GM13976 (cell line): Measurements from ENCODE around the gene NCOR1.

Experiments used
- DNase-seq: peaks from one replicate; pipeline ENCODE4 v3.0.0; 2012; ENCODE audit warnings: low spot score
- CTCF ChIP-seq: IDR thresholded peaks from 2 replicates; pipeline ENCODE4 v1.5.1; 2012; ENCODE audit warnings: borderline replicate concordance, mild to moderate bottlenecking; ENCODE audit not compliant: insufficient read depth; ENCODE audit errors: extremely low read depth, missing control alignments, control extremely low read depth
- in situ Hi-C: fragments of 300-500 bp; cut with MboI; formaldehyde crosslinking; loops from one replicate; pipeline ENCODE4 v1.12.0; 2022; ENCODE audit warnings: low sequenced_read_pairs, mixed read lengths, inconsistent platforms; ENCODE audit not compliant: unreplicated experiment

Gene NCOR1

GRCh38 chr17:16091773-16092172 lies 123.6 kb downstream of the NCOR1 start:
- in situ Hi-C loops, result no loop called here
- TF ChIP-seq CTCF, result no peak
- no peak for DNase-seq

GRCh38 chr17:16086957-16087356 lies 128.4 kb downstream of the NCOR1 start:
- TF ChIP-seq CTCF, result no peak
- no peak for DNase-seq
- in situ Hi-C loops, result no loop called here

GRCh38 chr17:16085066-16085699 lies 130.2 kb downstream of the NCOR1 start:
- TF ChIP-seq CTCF, result no peak
- in situ Hi-C loops, result no loop called here
- DNase-seq, result no peak

- no peak for DNase-seq
- in situ Hi-C loops, result no loop called here
- TF ChIP-seq CTCF, result no peak
These were observed 132.1 kb downstream of the NCOR1 start for GRCh38 chr17:16083223-16083622.

DNA sequence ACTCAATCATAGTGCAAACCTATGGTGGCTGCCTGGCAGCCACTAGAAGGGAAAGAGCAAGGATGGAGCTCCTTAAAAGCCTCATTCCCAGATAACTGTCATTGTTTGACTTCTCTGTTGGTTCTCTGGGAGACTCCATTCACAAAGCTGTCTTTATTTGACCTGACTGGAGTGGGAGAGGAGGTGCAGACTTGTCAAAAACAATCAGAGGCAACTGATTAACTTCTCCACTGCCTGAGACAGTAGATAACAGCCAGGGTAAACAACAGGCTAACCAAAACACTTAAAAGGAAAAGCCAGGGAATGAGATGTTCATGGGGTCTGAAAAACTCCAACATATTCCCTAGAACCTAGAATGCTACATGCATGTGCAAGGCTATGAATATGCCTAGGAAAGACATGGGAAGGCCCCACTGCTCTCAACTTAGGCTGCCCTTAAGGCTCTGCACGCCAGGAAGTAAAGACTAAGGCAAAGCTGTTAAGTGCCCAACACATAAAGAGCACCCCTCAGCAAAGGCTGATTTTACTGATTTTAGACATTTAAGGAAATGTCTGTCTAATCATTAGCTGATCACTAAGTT lies 133.7 kb downstream of the NCOR1 start:
- no peak for DNase-seq
- no peak for TF ChIP-seq CTCF
- in situ Hi-C loops, result no loop called here

DNA sequence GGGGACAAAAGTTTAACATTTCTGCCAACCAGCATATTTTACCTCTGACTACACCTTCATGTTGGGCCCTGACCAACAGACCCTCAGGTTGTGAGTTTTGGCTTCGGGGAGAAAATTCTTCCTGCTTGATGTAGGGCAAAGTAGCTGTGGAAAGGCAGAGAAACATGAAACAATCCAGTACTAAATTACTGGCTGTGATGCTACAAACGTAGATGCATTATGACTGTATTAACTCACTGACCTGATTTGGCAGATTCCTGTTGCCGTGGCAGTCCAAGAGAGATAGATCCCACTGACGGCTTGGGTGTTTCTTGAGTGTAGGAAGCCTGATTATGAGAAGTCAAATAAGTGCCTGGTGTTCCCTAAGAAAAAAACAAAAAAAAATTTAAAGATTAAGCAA lies 135.0 kb downstream of the NCOR1 start:
- no peak for DNase-seq
- in situ Hi-C loops, result no loop called here
- TF ChIP-seq CTCF, result no peak
